GM19238 (cell line): ENCODE measurements around the gene ICAM2.

Experiments used
- DNase-seq: peaks from one replicate; pipeline ENCODE4 v3.0.0; 2011; ENCODE audit warnings: low spot score; ENCODE audit not compliant: insufficient read length

ICAM2 gene

GRCh38 chr17:63975541-63976092 is 44.8 kb downstream of the ICAM2 start:
- no peak for DNase-seq

- DNase-seq = no peak
Measured at GRCh38 chr17:63974594-63975192, 45.7 kb downstream of the ICAM2 start.

- DNase-seq = no peak
Measured at GRCh38 chr17:63973930-63974593, 46.4 kb downstream of the ICAM2 start.

- no peak for DNase-seq
Measured at GRCh38 chr17:63973247-63973646, 47.2 kb downstream of the ICAM2 start.

- DNase-seq = no peak
Measured at GRCh38 chr17:63972796-63973195, 47.6 kb downstream of the ICAM2 start, which contains the start of gene SCN4A. TSS of gene SCN4A (minus strand) at chr17:63972918. CDS start at chr17:63972841, 77 bp downstream.

GRCh38 chr17:63969278-63969677 is 51.2 kb downstream of the ICAM2 start:
- no peak for DNase-seq

- no peak for DNase-seq
Measured at GRCh38 chr17:63967953-63968352, 52.5 kb downstream of the ICAM2 start.

- peak; percentile 49 for DNase-seq
Measured at GRCh38 chr17:63966646-63967264, 53.7 kb downstream of the ICAM2 start.

GRCh38 chr17:63963123-63963522 is 57.3 kb downstream of the ICAM2 start:
- DNase-seq = no peak

- DNase-seq = no peak
Measured at GRCh38 chr17:63962298-63962744, 58.1 kb downstream of the ICAM2 start.

- DNase-seq = no peak
Measured at GRCh38 chr17:63961355-63962212, 58.8 kb downstream of the ICAM2 start.

GRCh38 chr17:63960430-63960829 is 60.0 kb downstream of the ICAM2 start:
- no peak for DNase-seq

GRCh38 chr17:63960006-63960405 is 60.4 kb downstream of the ICAM2 start:
- DNase-seq = no peak

- DNase-seq = no peak
Measured at GRCh38 chr17:63956296-63956920, 64.0 kb downstream of the ICAM2 start.

- no peak for DNase-seq
Measured at GRCh38 chr17:63955791-63956190, 64.6 kb downstream of the ICAM2 start.

- DNase-seq = no peak
Measured at GRCh38 chr17:63955232-63955631, 65.2 kb downstream of the ICAM2 start.

GRCh38 chr17:63954402-63955063 is 65.9 kb downstream of the ICAM2 start:
- DNase-seq = peak; percentile 66
